Activated CD8-positive, alpha-beta memory T cell treated with anti-CD3 and anti-CD28 coated beads, Interleukin-2, amount 50 U/mL, for 4 hours (primary cell): ENCODE measurements around the gene CC2D2B.
A peak's percentile ranks its signal among the peaks of the same experiment; 100 is the strongest.
"Not testable (repeated sequence)": the region's sequence is repeated elsewhere in the genome, so short reads cannot be mapped to it uniquely, and the experiment has no call there.

Source experiments
- DNase-seq: peaks from one replicate; pipeline ENCODE4 v3.0.0-alpha.2; 2020

Gene CC2D2B

GRCh38 chr10:96034625-96035024, 126.8 kb downstream of the CC2D2B start:
- no peak for DNase-seq

DNA sequence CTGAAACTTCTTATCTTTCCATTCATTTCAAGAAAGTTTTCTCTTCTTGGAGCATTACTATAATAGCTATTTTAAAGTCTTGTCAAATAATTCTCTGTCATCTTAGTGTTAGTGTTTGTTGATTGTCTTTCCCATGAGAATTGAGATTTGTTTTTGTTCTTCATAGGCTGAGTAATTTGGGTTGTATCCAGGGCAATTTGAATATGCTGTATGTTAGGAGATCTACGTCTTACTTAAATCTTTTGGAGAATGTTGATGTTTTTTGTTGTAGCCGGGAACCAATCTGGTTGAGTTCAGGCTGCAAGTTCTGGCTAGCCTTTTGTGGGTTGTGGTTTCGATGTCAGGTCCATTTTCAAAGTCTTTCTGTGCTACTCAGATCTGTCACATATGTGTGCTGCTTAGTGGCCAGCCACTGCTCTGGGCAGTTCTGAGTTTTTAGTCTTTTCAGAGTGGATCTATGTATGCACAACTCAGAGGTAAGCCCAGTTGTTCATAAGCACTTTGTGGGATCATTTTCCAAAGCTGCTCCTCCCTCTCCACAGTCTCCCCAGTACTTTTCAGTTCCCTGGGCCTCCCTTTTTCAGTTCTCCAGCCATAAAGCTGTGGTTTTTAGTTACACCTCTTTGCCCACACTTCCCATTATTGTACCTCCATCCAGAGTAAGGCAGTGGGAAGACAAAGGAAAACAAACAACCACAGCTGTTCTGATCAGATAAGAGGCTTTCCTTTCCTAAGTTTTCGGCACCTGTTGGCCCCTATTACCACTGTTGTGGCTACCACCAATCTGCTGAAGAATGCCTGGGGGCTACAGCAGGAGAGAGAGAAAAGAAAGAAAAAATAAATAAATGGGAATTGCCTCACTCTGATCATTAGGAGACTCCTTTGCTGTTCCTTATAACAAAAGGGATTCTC, 131.0 kb downstream of the CC2D2B start:
- DNase-seq, result no peak

GRCh38 chr10:96041146-96041545, 133.4 kb downstream of the CC2D2B start:
- no peak for DNase-seq

DNA sequence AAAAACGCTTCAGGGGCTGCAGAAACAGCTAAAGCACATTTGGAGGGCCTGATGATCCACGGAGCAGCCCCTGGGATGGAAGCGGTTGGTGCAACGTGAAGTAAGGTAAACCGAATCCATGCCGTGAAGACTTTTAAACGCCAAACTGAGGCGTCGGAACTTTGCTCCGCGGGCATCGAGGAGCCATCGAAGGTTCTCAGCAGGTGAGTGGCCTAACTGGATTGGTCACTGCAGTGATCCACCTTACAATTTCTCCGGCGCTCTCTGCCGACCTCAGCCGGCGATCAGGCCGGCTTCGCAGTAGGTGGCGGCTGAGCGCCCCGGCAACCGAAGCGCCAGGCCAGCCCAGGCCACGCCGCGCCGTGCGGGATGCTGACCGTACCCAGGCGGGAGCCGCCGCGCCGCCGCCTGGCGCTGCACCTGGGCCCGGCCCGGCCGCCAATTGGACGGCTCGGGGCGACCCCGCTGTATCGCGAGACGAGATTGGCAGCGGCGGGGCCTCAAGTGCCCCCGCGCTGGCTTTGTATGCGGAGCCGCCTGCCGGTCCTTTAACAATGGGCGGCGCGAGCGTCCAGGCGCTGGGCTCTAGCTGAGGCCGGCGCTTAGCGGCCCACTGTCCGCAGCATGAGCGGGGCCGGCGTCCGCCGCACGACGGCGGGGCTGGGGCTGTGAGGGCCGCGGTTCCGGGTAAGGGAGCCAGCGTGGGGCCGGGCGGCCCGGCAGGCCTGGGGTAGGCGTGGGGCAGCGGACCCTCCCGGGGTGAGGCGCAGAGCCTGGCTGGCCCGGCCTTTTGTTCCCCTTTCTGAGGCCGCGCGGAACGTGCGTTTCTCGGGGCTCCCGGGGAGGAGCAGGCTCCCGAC, 135.5 kb downstream of the CC2D2B start, which contains the start of gene CCNJ:
CCNJ (plus strand) TSS at position 551 of the 860 bp plus-strand sequence. CDS start 811 bp downstream, outside the sequence.
- DNase-seq, result peak; percentile 86

DNA sequence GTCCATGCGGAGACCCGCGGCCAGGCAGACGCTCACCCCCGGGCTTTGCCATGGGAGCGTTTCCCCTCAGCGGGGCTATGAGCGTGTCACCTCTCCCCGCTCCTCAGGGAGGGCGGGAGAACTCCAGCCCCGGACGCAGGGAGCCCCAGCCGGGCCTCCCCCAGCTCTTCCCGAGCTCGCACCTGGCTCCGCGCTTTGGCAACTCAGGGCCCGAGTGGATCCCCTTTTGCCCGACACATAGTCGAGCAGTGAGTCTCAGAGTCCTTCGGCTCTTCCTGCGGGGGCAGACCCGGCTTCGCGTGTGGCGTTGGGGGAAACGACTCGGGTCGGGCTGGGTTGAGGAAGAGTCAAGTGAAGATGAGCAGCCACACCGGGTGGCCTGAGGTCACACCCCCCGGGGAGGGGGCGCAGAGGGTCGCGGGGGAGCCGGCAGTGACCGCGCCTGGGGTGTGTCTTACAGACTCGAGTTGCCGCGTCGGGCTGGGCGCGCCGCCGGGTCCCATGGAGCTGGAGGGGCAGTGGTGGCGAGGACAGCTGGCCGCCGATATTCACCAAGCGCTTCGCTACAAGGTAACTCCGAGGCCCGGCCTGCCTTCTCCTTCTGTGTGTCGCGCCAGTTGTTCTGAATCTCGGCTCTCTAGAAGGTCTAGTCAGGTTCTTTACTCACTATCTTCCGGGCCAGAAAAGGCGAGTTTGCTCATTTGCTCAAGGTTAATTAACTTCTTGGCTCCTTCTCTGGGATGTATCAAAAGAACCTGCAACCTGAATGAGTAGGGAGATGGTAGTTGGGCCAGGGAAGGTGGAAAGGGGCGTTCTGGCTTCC, 136.3 kb downstream of the CC2D2B start:
- DNase-seq, result peak; percentile 57

DNA sequence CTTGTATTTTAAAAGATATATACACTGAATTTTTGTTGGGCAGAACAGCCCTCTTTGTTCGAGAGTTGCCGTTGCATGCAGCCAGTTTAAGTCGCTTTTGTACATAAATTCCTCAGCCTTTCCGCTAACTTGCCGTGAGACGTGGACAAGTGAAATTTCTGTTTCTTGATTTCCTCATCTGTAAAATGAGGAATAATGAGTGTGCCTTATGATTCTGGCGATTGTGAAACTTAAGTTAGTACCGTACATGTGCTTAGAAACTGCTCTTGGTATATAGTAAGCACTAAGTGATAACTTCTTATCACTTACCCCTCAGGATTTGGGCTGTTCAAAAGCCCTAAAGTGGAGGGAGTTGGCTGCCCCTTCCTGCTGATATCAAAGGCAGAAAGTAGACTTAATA, 137.0 kb downstream of the CC2D2B start:
- no peak for DNase-seq

- no peak for DNase-seq
Observed at GRCh38 chr10:96046546-96046945, 138.8 kb downstream of the CC2D2B start.

GRCh38 chr10:96047004-96047649, 139.4 kb downstream of the CC2D2B start:
- DNase-seq, result no peak

DNA sequence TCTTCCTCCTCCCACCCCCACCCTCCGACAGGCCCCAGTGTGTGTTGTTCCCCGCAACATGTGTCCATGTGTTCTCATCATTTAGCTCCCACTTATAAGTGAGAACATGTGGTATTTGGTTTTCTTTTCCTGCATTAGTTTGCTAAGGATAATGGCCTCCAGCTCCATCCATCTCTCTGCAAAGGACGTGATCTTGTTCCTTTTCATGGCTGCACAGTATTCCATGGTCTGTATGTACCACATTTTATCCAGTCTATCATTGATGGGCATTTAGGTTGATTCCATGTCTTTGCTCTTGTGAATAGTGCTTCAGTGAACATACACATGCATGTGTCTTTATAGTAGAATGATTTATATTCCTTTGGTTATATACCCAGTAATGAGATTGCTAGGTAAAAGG, 140.2 kb downstream of the CC2D2B start:
- not testable (repeated sequence) for DNase-seq

DNA sequence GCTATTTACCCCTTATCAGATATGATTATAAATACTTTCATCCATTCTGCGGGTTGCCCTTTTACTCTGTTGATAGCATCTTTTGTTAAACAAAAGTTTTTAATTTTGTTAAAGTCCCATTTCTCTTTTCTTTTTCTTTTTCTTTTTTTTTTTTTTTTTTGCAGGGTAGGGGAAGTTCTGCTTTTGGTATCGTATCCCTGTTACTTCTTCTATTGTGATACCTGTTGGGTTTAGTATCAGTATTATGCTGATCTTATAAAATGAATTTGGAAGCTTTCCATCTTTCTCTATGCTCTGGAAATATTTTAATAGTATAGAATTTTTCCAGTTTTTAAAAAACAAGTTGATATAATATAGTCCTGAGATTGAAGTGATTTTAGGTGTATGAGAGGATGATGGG, 141.6 kb downstream of the CC2D2B start:
- DNase-seq, result no peak

DNA sequence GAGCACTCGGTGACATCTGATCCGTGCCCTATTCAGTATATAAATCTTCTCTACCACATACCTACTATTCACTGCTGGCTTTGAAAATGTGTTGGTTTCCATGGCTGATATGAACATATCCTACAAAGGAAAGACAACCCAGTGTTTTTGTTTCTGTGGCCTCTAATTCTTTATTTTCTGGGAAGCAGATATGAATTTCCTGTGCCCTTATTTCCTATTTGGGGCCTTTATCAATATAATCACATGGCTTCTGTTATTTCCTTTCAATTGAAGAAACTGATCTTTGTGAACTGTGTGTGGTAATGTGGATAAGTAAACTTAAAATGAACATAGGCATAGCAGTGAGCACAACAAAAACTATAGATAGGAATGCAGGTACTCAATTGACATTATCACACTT, 146.2 kb downstream of the CC2D2B start:
- DNase-seq, result no peak

DNA sequence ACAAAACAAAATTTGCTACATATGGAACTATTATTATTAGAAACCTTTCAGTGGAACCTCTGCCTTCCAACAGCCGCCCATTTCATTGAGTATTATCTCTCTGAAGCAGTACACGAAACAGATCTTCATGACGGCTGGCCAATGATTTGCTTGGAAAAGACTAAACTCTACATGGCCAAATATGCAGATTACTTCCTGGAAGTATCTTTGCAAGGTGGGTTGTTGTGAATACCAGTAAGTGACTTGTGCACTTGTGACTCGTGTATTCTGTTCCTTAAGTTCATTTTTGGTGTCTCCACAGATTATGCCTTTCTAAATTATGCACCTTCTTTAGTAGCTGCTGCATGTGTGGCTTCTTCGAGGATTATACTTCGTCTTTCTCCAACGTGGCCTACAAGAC, 149.0 kb downstream of the CC2D2B start:
- DNase-seq, result no peak

- no peak for DNase-seq
Observed at GRCh38 chr10:96061232-96061631, 153.5 kb downstream of the CC2D2B start.

DNA sequence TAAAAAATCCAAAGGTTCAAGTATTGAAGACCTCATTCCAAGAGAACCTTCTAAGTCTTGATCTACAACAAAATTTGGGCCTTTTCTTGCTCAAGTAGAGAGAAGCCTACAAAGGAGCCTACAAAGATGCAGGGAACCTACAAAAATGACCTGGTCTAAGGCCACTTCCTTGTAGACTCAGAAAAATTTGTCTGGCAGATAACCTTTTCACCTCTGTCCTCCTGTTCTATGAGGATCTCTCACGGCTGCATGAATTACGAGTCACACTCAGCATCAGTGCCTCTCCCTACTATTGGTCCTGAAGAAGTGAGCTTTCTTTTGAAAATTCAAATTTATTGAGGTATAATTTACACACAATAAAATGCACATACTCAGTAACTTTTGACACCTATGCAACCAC, 164.9 kb downstream of the CC2D2B start:
- DNase-seq, result no peak

GRCh38 chr10:96073722-96074121, 165.9 kb downstream of the CC2D2B start:
- no peak for DNase-seq

- no peak for DNase-seq
Observed at GRCh38 chr10:96074776-96075175, 167.0 kb downstream of the CC2D2B start.

DNA sequence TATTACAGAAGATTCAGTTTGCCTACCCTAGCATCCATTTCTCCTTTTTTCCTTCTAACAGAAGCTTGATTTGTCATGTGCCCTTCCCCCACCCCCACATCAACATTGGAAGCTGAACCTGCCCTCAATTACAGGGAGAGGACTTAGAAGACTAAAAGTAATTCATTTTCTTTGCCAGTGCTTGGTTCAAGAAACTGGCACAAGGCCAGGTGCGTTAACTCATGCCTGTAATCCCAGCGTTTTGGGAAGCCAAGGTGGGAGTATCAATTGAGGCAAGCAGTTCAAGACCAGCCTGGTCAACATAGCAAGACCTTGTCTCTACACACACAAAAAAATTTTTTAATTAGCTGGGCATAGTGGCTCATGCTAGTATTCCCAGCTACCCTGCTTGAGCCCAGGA, 168.2 kb downstream of the CC2D2B start:
- DNase-seq, result no peak

GRCh38 chr10:96077156-96077555, 169.4 kb downstream of the CC2D2B start:
- DNase-seq, result no peak

DNA sequence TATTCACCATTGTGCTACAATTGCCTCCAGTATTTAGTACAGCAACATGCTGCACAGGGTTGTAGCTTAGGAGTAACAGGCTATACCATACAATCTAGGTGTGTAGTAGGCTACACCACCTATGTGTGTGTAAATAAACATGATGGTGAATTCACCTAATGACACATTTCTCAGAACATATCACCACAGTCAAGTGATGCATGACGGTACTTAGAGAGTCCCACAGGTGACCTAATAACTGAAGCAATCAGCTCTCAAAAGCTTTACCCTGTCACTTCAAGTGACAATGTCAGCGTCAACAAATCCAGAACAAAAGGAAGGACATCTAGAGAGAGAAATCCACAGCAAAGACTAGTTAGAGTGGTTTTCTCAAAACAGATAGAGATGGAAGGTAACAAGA, 174.4 kb downstream of the CC2D2B start:
- DNase-seq, result no peak
